ENCODE results near the gene MGA.

DNA sequence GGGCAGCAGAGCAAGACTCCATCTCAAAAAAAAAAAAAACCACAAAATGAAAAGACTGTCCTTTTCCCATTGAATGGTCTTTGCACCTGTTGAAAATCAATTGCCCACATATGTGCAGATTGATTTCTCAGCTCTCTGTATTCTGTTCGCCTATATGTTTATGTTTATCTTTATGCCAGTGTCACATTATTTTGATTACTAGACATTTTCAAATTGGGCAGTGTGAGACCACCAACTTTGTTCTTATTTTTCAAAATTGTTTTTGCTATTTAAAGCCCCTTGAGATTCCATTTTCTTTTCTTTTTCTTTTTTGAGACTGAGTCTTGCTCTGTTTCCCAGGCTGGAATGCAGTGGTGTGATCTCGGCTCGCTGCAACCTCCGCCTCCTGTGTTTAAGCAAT, 18.5 kb downstream of the MGA start:
- TF ChIP-seq, protein P1, sequence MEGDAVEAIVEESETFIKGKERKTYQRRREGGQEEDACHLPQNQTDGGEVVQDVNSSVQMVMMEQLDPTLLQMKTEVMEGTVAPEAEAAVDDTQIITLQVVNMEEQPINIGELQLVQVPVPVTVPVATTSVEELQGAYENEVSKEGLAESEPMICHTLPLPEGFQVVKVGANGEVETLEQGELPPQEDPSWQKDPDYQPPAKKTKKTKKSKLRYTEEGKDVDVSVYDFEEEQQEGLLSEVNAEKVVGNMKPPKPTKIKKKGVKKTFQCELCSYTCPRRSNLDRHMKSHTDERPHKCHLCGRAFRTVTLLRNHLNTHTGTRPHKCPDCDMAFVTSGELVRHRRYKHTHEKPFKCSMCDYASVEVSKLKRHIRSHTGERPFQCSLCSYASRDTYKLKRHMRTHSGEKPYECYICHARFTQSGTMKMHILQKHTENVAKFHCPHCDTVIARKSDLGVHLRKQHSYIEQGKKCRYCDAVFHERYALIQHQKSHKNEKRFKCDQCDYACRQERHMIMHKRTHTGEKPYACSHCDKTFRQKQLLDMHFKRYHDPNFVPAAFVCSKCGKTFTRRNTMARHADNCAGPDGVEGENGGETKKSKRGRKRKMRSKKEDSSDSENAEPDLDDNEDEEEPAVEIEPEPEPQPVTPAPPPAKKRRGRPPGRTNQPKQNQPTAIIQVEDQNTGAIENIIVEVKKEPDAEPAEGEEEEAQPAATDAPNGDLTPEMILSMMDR (conservative IDR thresholded peaks at IDR 0.05): no peak
- TF ChIP-seq ZFX (IDR thresholded peaks at IDR 0.05): no peak

All from C4-2B (cell line).